ENCODE data around the gene MED9. TPM values are rescaled to one million over a fixed set of nuclear protein-coding genes. Genes with fewer than 3 reads are reported as not detected.

The MED9 gene
- total and polyA plus RNA-seq, 2 of the 4 experiments (the other 2 are of a cell fraction), result 6.1 to 10.1 TPM

- in situ Hi-C loops (cut with MboI; ENCODE audit: low sequenced_read_pairs) (no loop called here), intact Hi-C loops (cut with micrococcal nuclease) (no loop called here), dilution Hi-C loops (cut with HindIII; ENCODE audit: low sequenced_read_pairs, unreplicated experiment) (no loop called here)
- Histone ChIP-seq H3K56ac (ENCODE audit: extremely low read depth, insufficient read depth, low read length) (no peak overlapping the region), H3K36me3 (ENCODE audit: control insufficient read depth, insufficient read depth, low read length) (no peaks in the 10 kb centered on the region), H2BK20ac (ENCODE audit: low read depth, low read length) (no peak overlapping the region), H4K8ac (ENCODE audit: low read depth in 2 of 2, low read length in 2 of 2) (no peak overlapping the region), H2AFZ (replicated peaks; ENCODE audit: low read length, poor library complexity) (no peak overlapping the region), H3K4me2 (ENCODE audit: low read depth, low read length) (no peak overlapping the region), H3K9ac (ENCODE audit: low read depth, low read length) (no peak overlapping the region), H2AK5ac (ENCODE audit: low read depth, low read length) (no peak overlapping the region), H3K4me3 (ENCODE audit: insufficient read depth, low read depth, low read length) (no peak overlapping the region), H2BK120ac (ENCODE audit: low read depth, low read length) (no peak overlapping the region), H3K79me1 (ENCODE audit: low read depth in 1 of 2, low read length in 2 of 2) (0 out of 4 replicates have a peak, but pooled peaks cover 0 to 3% of the 10 kb centered on the region in 2 experiments), H4K5ac (ENCODE audit: low read depth, low read length) (no peak overlapping the region), H4K20me1 (ENCODE audit: insufficient read depth, low read length) (no peaks in the 10 kb centered on the region; the same call in 1 of the 2 replicates), H4K91ac (ENCODE audit: insufficient read depth, low read depth, low read length) (no peak overlapping the region), H3K27ac (ENCODE audit: insufficient read depth, low read length) (no peak overlapping the region), H3K14ac (replicated peaks; ENCODE audit: low read depth, low read length) (no peak overlapping the region), H3K23ac (ENCODE audit: low read depth, low read length) (no peak overlapping the region), H3K27me3 (ENCODE audit: control insufficient read depth, insufficient read depth, low read length) (no peaks in the 10 kb centered on the region; the same call in 1 of the 2 replicates), H3K18ac (ENCODE audit: low read depth, low read length) (no peak overlapping the region), H2BK5ac (ENCODE audit: low read depth, low read length, poor library complexity, severe bottlenecking) (no peak overlapping the region), H3K9me1 (ENCODE audit: insufficient read depth, low read length) (no peaks in the 10 kb centered on the region), H3K9me3 (ENCODE audit: control insufficient read depth, insufficient read depth, low read length) (no peaks in the 10 kb centered on the region), H3K4me1 (ENCODE audit: control insufficient read depth, insufficient read depth, low read length) (no peaks in the 10 kb centered on the region), H2BK15ac (ENCODE audit: low read depth, low read length) (no peak overlapping the region), H2AK9ac (replicated peaks; ENCODE audit: low read depth, low read length, poor library complexity) (no peak overlapping the region), H3K4ac (ENCODE audit: low read depth, low read length) (no peak overlapping the region)
- WGBS, 2 experiments (ENCODE audit: extremely low coverage in 2 of 2, insufficient read length in 1 of 2), result 52% methylated on average over 3 of the region's 14 CpGs; no CpG with 5 or more reads in 1 of the 2 experiments
- ATAC-seq (ENCODE audit: low read depth) (no peak), DNase-seq (no peak)
- BruUV-seq (replicated peaks), result no TSS peak
- CTCF ChIA-PET, result no interaction called here
- TF ChIP-seq MAFK (IDR thresholded peaks at IDR 0.05; ENCODE audit: low read depth, low read length), result no peak
- TF ChIP-seq POLR2A (IDR thresholded peaks at IDR 0.05; ENCODE audit: low read depth, low read length), result no peak
- TF ChIP-seq RCOR1 (IDR thresholded peaks at IDR 0.05; ENCODE audit: insufficient replicate concordance, low read length), result no peak
- TF ChIP-seq RFX5 (IDR thresholded peaks at IDR 0.05; ENCODE audit: low read depth, low read length), result no peak
- no peak for TF ChIP-seq BHLHE40 (IDR thresholded peaks at IDR 0.05; ENCODE audit: low read depth, low read length)
- TF ChIP-seq FOS (IDR thresholded peaks at IDR 0.05; ENCODE audit: low read depth, low read length), result no peak
- no peak for TF ChIP-seq MAZ (IDR thresholded peaks at IDR 0.05; ENCODE audit: borderline replicate concordance, low read depth, low read length)
- TF ChIP-seq MXI1 (IDR thresholded peaks at IDR 0.05; ENCODE audit: borderline replicate concordance, low read depth, low read length), result no peak
- TF ChIP-seq RAD21 (IDR thresholded peaks at IDR 0.05; ENCODE audit: low read length), result no peak
- TF ChIP-seq SMC3 (IDR thresholded peaks at IDR 0.05; ENCODE audit: low read depth, low read length), result no peak
- TF ChIP-seq USF2 (IDR thresholded peaks at IDR 0.05; ENCODE audit: low read depth, low read length), result no peak
- TF ChIP-seq CEBPB (IDR thresholded peaks at IDR 0.05; ENCODE audit: low read depth, low read length), result no peak
- TF ChIP-seq, protein P1, sequence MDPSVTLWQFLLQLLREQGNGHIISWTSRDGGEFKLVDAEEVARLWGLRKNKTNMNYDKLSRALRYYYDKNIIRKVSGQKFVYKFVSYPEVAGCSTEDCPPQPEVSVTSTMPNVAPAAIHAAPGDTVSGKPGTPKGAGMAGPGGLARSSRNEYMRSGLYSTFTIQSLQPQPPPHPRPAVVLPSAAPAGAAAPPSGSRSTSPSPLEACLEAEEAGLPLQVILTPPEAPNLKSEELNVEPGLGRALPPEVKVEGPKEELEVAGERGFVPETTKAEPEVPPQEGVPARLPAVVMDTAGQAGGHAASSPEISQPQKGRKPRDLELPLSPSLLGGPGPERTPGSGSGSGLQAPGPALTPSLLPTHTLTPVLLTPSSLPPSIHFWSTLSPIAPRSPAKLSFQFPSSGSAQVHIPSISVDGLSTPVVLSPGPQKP (IDR thresholded peaks at IDR 0.05; ENCODE audit: borderline replicate concordance, low read depth, low read length), result no peak
- no peak for TF ChIP-seq CHD1 (IDR thresholded peaks at IDR 0.05; ENCODE audit: low read depth, low read length)
- TF ChIP-seq NFE2L2 (IDR thresholded peaks at IDR 0.05; ENCODE audit: low read depth, low read length), result no peak
- TF ChIP-seq, protein P2, sequence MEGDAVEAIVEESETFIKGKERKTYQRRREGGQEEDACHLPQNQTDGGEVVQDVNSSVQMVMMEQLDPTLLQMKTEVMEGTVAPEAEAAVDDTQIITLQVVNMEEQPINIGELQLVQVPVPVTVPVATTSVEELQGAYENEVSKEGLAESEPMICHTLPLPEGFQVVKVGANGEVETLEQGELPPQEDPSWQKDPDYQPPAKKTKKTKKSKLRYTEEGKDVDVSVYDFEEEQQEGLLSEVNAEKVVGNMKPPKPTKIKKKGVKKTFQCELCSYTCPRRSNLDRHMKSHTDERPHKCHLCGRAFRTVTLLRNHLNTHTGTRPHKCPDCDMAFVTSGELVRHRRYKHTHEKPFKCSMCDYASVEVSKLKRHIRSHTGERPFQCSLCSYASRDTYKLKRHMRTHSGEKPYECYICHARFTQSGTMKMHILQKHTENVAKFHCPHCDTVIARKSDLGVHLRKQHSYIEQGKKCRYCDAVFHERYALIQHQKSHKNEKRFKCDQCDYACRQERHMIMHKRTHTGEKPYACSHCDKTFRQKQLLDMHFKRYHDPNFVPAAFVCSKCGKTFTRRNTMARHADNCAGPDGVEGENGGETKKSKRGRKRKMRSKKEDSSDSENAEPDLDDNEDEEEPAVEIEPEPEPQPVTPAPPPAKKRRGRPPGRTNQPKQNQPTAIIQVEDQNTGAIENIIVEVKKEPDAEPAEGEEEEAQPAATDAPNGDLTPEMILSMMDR (conservative IDR thresholded peaks at IDR 0.05; ENCODE audit: low read depth, low read length), result no peak
- POLR2A ChIA-PET (ENCODE audit: unreplicated experiment), result no interaction called here
These were observed 49.6 kb downstream of the MED9 start for GRCh38 chr17:17526369-17526768.
